AG20443 (cell line): ENCODE data around the gene SPTBN1.
"Not testable (repeated sequence)": the region's sequence is repeated elsewhere in the genome, so short reads cannot be mapped to it uniquely, and the experiment has no call there.

Experiments used
- DNase-seq: peaks from one replicate; pipeline ENCODE4 v3.0.0; 2012; ENCODE audit warnings: low spot score, mixed read lengths

The SPTBN1 gene

DNA sequence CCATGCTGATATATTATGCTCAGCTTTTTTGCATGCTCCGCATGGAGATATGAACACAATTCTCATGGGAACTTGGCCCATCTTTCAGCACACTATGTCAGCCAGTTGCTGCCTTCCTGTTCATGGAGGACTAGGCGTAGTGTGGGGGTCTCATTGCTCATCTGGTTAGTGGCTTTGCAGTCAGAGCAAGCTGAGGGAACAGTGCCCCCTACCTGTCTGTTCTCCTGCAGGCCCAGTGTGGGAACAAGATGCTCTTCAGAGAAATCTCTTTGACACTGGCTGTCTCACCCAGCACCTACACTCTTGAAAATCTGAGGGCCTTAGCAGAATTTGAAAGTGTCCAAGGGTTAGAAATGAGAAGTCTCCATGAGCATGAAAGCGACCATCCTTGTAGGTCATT lies 47.1 kb downstream of the SPTBN1 start:
- DNase-seq, result no peak

GRCh38 chr2:54503828-54504227 lies 47.7 kb downstream of the SPTBN1 start:
- no peak for DNase-seq

- DNase-seq, result peak; percentile 33
Measured at GRCh38 chr2:54504866-54505265, 48.7 kb downstream of the SPTBN1 start.

DNA sequence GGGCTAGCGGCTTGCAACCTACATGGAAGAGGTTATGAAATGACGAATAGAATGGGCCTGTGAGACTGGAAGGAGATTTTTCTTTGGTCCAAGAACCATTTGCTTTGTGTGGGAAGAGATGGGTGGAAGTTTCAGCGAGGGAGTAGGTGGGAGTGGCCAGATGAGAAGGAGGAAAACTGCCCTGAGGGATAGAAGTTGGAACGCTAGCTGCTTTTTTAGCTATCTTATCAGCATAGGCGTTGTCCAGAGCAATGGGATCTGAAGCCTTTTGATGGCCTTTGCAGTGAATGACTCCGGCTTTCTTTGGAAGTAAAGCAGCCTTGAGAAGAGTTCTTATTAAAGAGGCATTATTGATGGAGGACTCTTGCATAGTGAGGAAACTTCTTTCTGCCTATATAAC lies 52.4 kb downstream of the SPTBN1 start:
- no peak for DNase-seq

GRCh38 chr2:54509043-54509442 lies 52.9 kb downstream of the SPTBN1 start:
- DNase-seq, result not testable (repeated sequence)

DNA sequence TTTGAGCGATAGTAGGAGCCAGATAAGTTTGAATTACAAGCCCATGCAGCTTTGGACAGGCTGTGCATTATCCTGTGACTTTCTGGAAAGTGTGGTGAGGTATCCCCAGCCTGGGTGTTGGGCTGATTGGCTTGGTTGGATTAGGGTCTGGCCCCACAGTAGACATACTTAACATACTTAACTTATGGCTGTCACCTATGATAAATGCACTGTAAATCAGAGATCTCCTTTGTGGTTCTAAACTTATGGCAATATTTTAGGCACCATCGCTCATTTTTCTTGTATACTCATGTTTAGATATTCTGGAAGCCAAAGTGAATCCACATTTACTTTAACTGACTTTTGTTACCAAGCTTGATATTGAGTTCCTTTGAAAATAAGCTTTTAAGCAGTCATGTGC lies 54.8 kb downstream of the SPTBN1 start:
- no peak for DNase-seq

- DNase-seq, result no peak
Measured at GRCh38 chr2:54512183-54512582, 56.1 kb downstream of the SPTBN1 start.

GRCh38 chr2:54512663-54513362 lies 56.7 kb downstream of the SPTBN1 start:
- no peak for DNase-seq

GRCh38 chr2:54513363-54513715 lies 57.2 kb downstream of the SPTBN1 start:
- no peak for DNase-seq

DNA sequence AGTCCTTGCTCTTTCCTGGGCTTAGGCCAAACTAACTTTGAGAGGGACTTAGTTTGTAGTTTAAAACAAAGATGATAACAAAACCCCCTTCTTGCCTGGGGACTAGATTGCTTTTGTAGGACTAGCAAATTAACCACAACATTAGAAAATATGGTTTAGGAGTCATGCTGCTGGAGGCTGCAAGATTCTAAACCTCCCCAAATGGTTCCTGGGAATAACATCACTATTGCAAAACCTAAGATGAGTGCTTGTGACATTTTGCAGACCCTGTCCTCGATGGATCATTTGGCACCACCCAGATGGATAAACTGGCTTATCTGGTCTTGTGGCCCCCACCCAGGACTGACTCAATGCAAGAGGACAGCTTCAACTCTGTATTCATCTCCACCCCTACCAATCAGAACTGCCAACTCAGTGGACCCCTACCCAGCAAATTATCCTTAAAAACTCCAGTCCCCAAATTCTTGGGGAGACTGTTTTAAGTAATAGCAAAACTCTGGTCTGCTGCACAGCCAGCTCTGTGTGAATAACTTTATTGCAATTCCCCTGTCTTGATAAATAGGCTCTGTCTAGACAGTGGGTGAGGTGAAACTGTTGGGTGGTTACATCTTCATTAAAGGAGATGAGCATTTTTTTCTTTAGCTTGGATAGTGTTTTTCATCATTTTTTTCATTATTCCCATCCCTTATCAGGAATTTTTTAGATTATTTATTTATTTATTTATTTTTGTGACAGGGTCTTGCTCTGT lies 58.9 kb downstream of the SPTBN1 start:
- DNase-seq, result no peak

GRCh38 chr2:54516842-54517241 lies 60.7 kb downstream of the SPTBN1 start:
- no peak for DNase-seq

GRCh38 chr2:54518016-54518415 lies 61.9 kb downstream of the SPTBN1 start:
- DNase-seq, result not testable (repeated sequence)

- no peak for DNase-seq
Measured at GRCh38 chr2:54518430-54518829, 62.3 kb downstream of the SPTBN1 start.

GRCh38 chr2:54519841-54520459 lies 63.8 kb downstream of the SPTBN1 start:
- DNase-seq, result no peak

- peak; percentile 84 for DNase-seq
Measured at GRCh38 chr2:54520687-54521086, 64.6 kb downstream of the SPTBN1 start.

DNA sequence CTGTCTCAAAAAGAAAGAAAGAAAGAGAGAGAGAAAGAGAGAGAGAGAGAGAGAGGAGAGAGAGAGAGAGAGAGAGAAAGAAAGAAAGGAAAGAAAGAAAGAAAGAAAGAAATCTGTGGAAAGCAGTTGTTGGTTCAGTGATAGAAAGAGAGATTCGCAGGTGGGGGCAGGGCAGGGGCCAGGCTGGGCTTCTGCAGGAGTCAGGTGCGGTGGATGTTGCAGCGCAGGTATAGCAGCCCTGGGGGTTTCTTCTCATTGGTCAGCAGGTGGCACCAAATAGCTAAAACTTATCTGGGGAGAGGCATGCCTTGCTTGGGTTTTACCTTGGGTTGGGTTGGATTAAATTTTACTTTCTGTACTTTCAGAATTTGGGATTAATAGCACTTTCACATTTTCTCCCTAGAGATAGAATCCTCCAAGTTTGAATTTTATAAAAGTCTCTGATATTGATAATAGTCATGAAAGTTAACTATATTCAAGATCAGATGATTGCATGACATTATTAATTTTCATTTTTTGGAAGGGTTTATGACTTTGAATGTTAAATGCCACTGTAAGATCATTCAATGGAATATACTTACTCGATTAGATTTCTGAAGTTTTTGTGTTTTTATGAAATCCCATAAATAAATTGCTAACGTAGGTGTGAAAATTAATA lies 66.6 kb downstream of the SPTBN1 start:
- DNase-seq, result peak; percentile 34

- no peak for DNase-seq
Measured at GRCh38 chr2:54523324-54523959, 67.3 kb downstream of the SPTBN1 start.

- DNase-seq, result peak; percentile 78
Measured at GRCh38 chr2:54524226-54524991, 68.3 kb downstream of the SPTBN1 start.

DNA sequence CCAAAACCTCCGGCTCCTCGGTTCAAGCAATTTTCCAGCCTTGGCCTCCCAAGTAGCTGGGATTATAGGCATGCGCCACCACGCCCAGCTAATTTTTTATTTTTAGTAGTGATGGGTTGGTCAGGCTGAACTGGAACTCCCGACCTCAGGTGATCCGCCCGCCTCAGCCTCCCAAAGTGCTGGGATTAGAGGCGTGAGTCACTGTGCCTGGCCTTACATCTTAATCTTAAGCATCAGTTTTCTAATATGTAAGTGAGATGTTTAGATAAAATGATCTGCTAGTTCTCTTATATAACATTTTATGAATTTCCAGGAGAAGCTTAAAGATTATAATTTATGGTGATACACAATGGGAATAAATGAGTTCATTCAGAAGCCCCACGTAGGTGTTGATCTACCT lies 69.2 kb downstream of the SPTBN1 start:
- no peak for DNase-seq

GRCh38 chr2:54526226-54526879 lies 70.2 kb downstream of the SPTBN1 start:
- DNase-seq, result no peak
